SK-N-SH (cell line): ENCODE results near the gene DES.

Source experiments
- CTCF ChIP-seq: fragments of 200-600 bp; sonication (generic); IDR thresholded peaks from 2 replicates; pipeline ENCODE4 v1.6.1; 2017; ENCODE audit warnings: antibody characterized with exemption, mild to moderate bottlenecking, moderate library complexity
- GABPA ChIP-seq: IDR thresholded peaks from 2 replicates; pipeline ENCODE4 v1.4.0; 2012; ENCODE audit warnings: low read depth, mild to moderate bottlenecking
- JUND ChIP-seq: IDR thresholded peaks from 2 replicates; pipeline ENCODE4 v1.4.0; 2012
- MAX ChIP-seq: IDR thresholded peaks from 2 replicates; pipeline ENCODE4 v1.4.0; 2012; ENCODE audit warnings: low read depth
- MXI1 ChIP-seq: IDR thresholded peaks from 2 replicates; pipeline ENCODE4 v1.6.1; 2012; ENCODE audit warnings: mild to moderate bottlenecking, low read depth, low read length, improper control_type of control experiment
- NFIC ChIP-seq: IDR thresholded peaks from 2 replicates; pipeline ENCODE4 v1.4.0; 2012; ENCODE audit warnings: borderline replicate concordance
- POLR2AphosphoS5 ChIP-seq: IDR thresholded peaks from 2 replicates; pipeline ENCODE4 v1.6.1; 2012; ENCODE audit warnings: low read depth, low read length
- RAD21 ChIP-seq: IDR thresholded peaks from 2 replicates; pipeline ENCODE4 v1.6.1; 2012; ENCODE audit warnings: mild to moderate bottlenecking, low read length
- REST ChIP-seq: IDR thresholded peaks from 2 replicates; pipeline ENCODE4 v1.6.1; 2012; ENCODE audit warnings: mild to moderate bottlenecking, low read depth, low read length, moderate library complexity
- SIN3A ChIP-seq: IDR thresholded peaks from 2 replicates; pipeline ENCODE4 v1.6.1; 2012; ENCODE audit warnings: low read depth, mild to moderate bottlenecking, low read length, moderate library complexity, borderline replicate concordance
- SMC3 ChIP-seq: IDR thresholded peaks from 2 replicates; pipeline ENCODE4 v1.6.1; 2012; ENCODE audit warnings: low read depth, low read length, improper control_type of control experiment

- TF ChIP-seq REST = no peak
- no peak for TF ChIP-seq MXI1
- no peak for TF ChIP-seq CTCF
- TF ChIP-seq POLR2AphosphoS5 = no peak
- no peak for TF ChIP-seq MAX
- TF ChIP-seq JUND = no peak
- no peak for TF ChIP-seq GABPA
- TF ChIP-seq NFIC = no peak
- no peak for TF ChIP-seq RAD21
- no peak for TF ChIP-seq SIN3A
- no peak for TF ChIP-seq SMC3
Observed at GRCh38 chr2:219405451-219405850, 12.7 kb upstream of the DES start.
